Right cardiac atrium (tissue), 5 donors: ENCODE data around the gene UBA7. TPM values are rescaled to one million over a fixed set of nuclear protein-coding genes. Genes with fewer than 3 reads are reported as not detected.

Source experiments
- ATAC-seq, 2 donors: fragments of 200-7000 bp; cut with Tn5 transposase; one replicate each; pipeline versions ENCODE4 v1.8.0 to v1.9.1; 2020; ENCODE audit warnings: moderate library complexity in 2 of 2, mild to moderate bottlenecking in 1 of 2
- DNase-seq, 3 donors: peaks; one replicate each; pipeline ENCODE4 v3.0.0-alpha.2; 2020
- H3K27ac ChIP-seq: one replicate; pipeline ENCODE4 v1.5.1; 2013; ENCODE audit warnings: mild to moderate bottlenecking, low read length, control low read depth, moderate library complexity
- H3K27me3 ChIP-seq: one replicate; pipeline ENCODE4 v1.6.1; 2013; ENCODE audit not compliant: control insufficient read depth, insufficient read depth
- H3K4me1 ChIP-seq: one replicate; pipeline ENCODE4 v1.6.1; 2013; ENCODE audit warnings: low read length; ENCODE audit not compliant: control insufficient read depth, insufficient read depth
- H3K4me3 ChIP-seq: one replicate; pipeline ENCODE4 v1.5.1; 2013; ENCODE audit warnings: low read length, control low read depth
- H3K9me3 ChIP-seq: one replicate; pipeline ENCODE4 v1.6.1; 2013; ENCODE audit warnings: low read length; ENCODE audit not compliant: control insufficient read depth
- WGBS: extraction: QIAGEN DNeasy Blood & Tissue Kit; methylation state at CpG from one replicate; pipeline ENCODE4 v1.1.7; 2013; 5-methylcytosine and 5-hydroxymethylcytosine counted together
- intact Hi-C, 4 donors: fragments of 100-400 bp; cut with DNase I; formaldehyde crosslinking; loops; one replicate each; pipeline versions ENCODE4 v1.11.0 to v1.14.0; 2022 to 2023
- polyA plus RNA-seq: library from polyadenylated mRNA; stranded (reverse); fragments of 200-250 nt; gene quantifications from one replicate; pipeline ENCODE4 v1.2.3, GENCODE V29; 2013
- total RNA-seq, 4 donors: library from RNA; stranded (reverse); fragmentation: NEBNext Ultra II Directional; extraction: Animal tissue kit (Norgen Biotek cat#: 25700); gene quantifications; one replicate each; pipeline ENCODE4 v1.2.1, GENCODE V29; 2021
- donor health status: healthy with polysubstance abuse.
- donor health status: DM: no; HTN: yes; CAD: no.
- donor health status: DM: no; HTN: no; CAD: no.
- donor health status: DM: no; HTN: yes; CAD: no; lungs with severe emphysema.
- donor health status: DM: yes; HTN: yes; CAD: no.

Gene UBA7
- total and polyA plus RNA-seq, 5 donors = 25.1 to 40.5 (median 36.8) TPM

- ATAC-seq (peak; percentile 68), DNase-seq (peak; percentile 87 to 94 (median 94))
- Histone ChIP-seq H3K27me3 (no peaks in the 10 kb centered on the region), H3K4me1 (peaks cover 33% of the 10 kb centered on the region), H3K27ac (peak overlapping the region; percentile 31), H3K9me3 (no peaks in the 10 kb centered on the region), H3K4me3 (no peak overlapping the region)
- WGBS = 5% methylated on average over 3 of the region's 3 CpGs
- intact Hi-C loops = loop anchor here in 2 of 4 donors (2.0 to 10.0 kb wide), 2 partner anchors 33 to 99 kb away; partner anchors contain the start of gene MST1R (in 1 of the 2)
Measured at GRCh38 chr3:49805367-49805782, 8.4 kb downstream of the UBA7 start.

- DNase-seq = peak in 2 of 3 donors; percentile 75 to 81
Measured at GRCh38 chr3:49804141-49805041, 9.4 kb downstream of the UBA7 start.

GRCh38 chr3:49803465-49804140 lies 10.2 kb downstream of the UBA7 start:
- peak in 2 of 3 donors; percentile 65 to 72 for DNase-seq
- intact Hi-C loops = loop anchor here in 3 of 4 donors (2.0 to 10.0 kb wide), 5 partner anchors 34 to 101 kb away; partner anchors contain the start of gene MST1R (in 2 of the 3)
- Histone ChIP-seq H3K27ac (peak overlapping the region; percentile 79), H3K9me3 (no peaks in the 10 kb centered on the region), H3K4me1 (peaks cover 33% of the 10 kb centered on the region), H3K27me3 (no peaks in the 10 kb centered on the region), H3K4me3 (peak overlapping the region; percentile 49)
- WGBS = 3% methylated on average over 41 of the region's 41 CpGs
- peak; percentile 1 to 2 for ATAC-seq

More at GRCh38 chr3:49804141-49805041, 9.4 kb downstream of the UBA7 start:
- H3K27ac ChIP-seq = peak overlapping the region; percentile 31
- no peaks in the 10 kb centered on the region for H3K9me3 ChIP-seq
- no peak for ATAC-seq
- intact Hi-C loops = loop anchor here in 3 of 4 donors (2.0 to 10.0 kb wide), 5 partner anchors 33 to 100 kb away; partner anchors contain the start of gene MST1R (in 2 of the 3)
- no peaks in the 10 kb centered on the region for H3K27me3 ChIP-seq
- WGBS = 33% methylated on average over 26 of the region's 26 CpGs
- peak overlapping the region; percentile 49 for H3K4me3 ChIP-seq
- peaks cover 33% of the 10 kb centered on the region for H3K4me1 ChIP-seq

- DNase-seq = peak; percentile 91 to 96 (median 95)
- Histone ChIP-seq H3K4me1 (peaks cover 33% of the 10 kb centered on the region), H3K4me3 (peak within 1 kb of the TSS; percentile 49), H3K27me3 (no peaks in the 10 kb centered on the region), H3K27ac (peak within 1 kb of the TSS; percentile 79), H3K9me3 (no peaks in the 10 kb centered on the region)
- peak; percentile 82 to 84 for ATAC-seq
- intact Hi-C loops = loop anchor here in 3 of 4 donors (1.0 to 10.0 kb wide), 5 partner anchors 34 to 102 kb away; partner anchors contain the start of gene MST1R (in 2 of the 3)
- WGBS = under 1% methylated on average over 71 of the region's 71 CpGs
Measured at GRCh38 chr3:49802719-49803464, 10.9 kb downstream of the UBA7 start, which contains the start of gene INKA1. Gene INKA1, plus strand, starts transcription at chr3:49803261. Its CDS starts 132 bp downstream, at chr3:49803393.

- ATAC-seq (no peak), DNase-seq (no peak)
- no peaks in the 10 kb centered on the region for H3K27me3 ChIP-seq
- intact Hi-C loops = loop anchor here in 3 of 4 donors (2.0 to 10.0 kb wide), 5 partner anchors 36 to 106 kb away; partner anchors contain the start of gene MST1R (in 2 of the 3)
- WGBS = 86% methylated on average over 2 of the region's 2 CpGs
- no peak overlapping the region for H3K27ac ChIP-seq
- H3K4me3 ChIP-seq = no peak overlapping the region
- peaks cover 25% of the 10 kb centered on the region for H3K4me1 ChIP-seq
- no peaks in the 10 kb centered on the region for H3K9me3 ChIP-seq
Measured at GRCh38 chr3:49801160-49801559, 12.6 kb downstream of the UBA7 start.

GRCh38 chr3:49799761-49800160 lies 14.0 kb downstream of the UBA7 start, which contains the start of gene CDHR4:
Gene CDHR4, minus strand, starts transcription at chr3:49799873. Its CDS starts 61 bp downstream, at chr3:49799812.
- H3K4me1 ChIP-seq = peaks cover 12% of the 10 kb centered on the region
- no peak within 1 kb of the TSS for H3K4me3 ChIP-seq
- 62% methylated on average over 4 of the region's 4 CpGs for WGBS
- DNase-seq (peak in 2 of 3 donors; percentile 66 to 74), ATAC-seq (peak in 1 of 2 donors; percentile 11)
- intact Hi-C loops = loop anchor here in 3 of 4 donors (2.0 to 10.0 kb wide), 5 partner anchors 38 to 107 kb away; partner anchors contain the start of gene MST1R (in 2 of the 3)
- no peaks in the 10 kb centered on the region for H3K9me3 ChIP-seq
- peak within 1 kb of the TSS; percentile 39 for H3K27ac ChIP-seq
- H3K27me3 ChIP-seq = no peaks in the 10 kb centered on the region

GRCh38 chr3:49799105-49799504 lies 14.6 kb downstream of the UBA7 start:
- WGBS = 88% methylated on average over 1 of the region's 1 CpG
- H3K27me3 ChIP-seq = no peaks in the 10 kb centered on the region
- H3K9me3 ChIP-seq = no peaks in the 10 kb centered on the region
- DNase-seq = peak in 1 of 3 donors; percentile 41
- intact Hi-C loops = no loop called here
- peak overlapping the region; percentile 39 for H3K27ac ChIP-seq
- no peak overlapping the region for H3K4me3 ChIP-seq
- no peak for ATAC-seq
- H3K4me1 ChIP-seq = peaks cover 5% of the 10 kb centered on the region

- DNase-seq = no peak
- Histone ChIP-seq H3K4me3 (no peak overlapping the region), H3K9me3 (no peaks in the 10 kb centered on the region), H3K27ac (no peak overlapping the region), H3K4me1 (no peaks in the 10 kb centered on the region), H3K27me3 (no peaks in the 10 kb centered on the region)
- intact Hi-C loops = no loop called here
- ATAC-seq = no peak
- 85% methylated on average over 24 of the region's 24 CpGs for WGBS
Measured at GRCh38 chr3:49794926-49795905, 18.5 kb downstream of the UBA7 start.

- intact Hi-C loops = no loop called here
Measured at GRCh38 chr3:49794431-49794830, 19.3 kb downstream of the UBA7 start.

More at GRCh38 chr3:49794431-49794830, 19.3 kb downstream of the UBA7 start:
- H3K9me3 ChIP-seq = no peaks in the 10 kb centered on the region
- 83% methylated on average over 4 of the region's 4 CpGs for WGBS
- H3K27ac ChIP-seq = no peak overlapping the region
- DNase-seq (no peak), ATAC-seq (no peak)
- no peaks in the 10 kb centered on the region for H3K27me3 ChIP-seq
- no peak overlapping the region for H3K4me3 ChIP-seq
- H3K4me1 ChIP-seq = no peaks in the 10 kb centered on the region
